HCEC 1CT (cell line): ENCODE data around the gene MYO9B.

Experiments
- DNase-seq: peaks from one replicate; pipeline ENCODE4 v3.0.0-alpha.2; 2017

Gene MYO9B

GRCh38 chr19:17219286-17219685, 143.7 kb downstream of the MYO9B start:
- DNase-seq: no peak

DNA sequence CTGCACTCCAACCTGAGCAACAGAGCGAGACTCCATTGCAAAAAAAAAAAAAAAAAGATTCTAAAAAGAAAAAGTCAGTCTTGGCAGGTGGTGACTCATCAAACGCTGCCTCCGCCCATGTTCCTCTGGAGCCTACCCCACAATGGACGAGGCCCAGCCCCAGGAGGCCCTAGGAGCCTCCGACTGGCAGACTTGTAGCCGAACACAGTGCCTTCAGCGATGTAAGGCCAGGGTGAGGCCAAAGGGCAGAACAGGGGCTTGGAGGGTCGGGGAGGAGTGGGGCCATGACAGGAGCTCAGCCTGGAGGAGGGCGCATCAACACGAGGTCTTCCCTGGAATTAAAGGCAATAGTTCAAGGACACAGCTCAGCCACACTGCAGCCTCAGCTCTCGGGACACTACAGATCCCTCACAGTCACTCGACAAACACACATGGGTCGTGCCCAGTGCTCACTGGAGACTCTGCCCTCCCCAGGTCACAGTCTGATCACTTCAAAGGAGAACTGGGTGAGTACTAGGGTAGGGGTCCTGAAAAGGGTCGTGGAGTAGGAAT, 144.7 kb downstream of the MYO9B start:
- DNase-seq: peak; percentile 71

DNA sequence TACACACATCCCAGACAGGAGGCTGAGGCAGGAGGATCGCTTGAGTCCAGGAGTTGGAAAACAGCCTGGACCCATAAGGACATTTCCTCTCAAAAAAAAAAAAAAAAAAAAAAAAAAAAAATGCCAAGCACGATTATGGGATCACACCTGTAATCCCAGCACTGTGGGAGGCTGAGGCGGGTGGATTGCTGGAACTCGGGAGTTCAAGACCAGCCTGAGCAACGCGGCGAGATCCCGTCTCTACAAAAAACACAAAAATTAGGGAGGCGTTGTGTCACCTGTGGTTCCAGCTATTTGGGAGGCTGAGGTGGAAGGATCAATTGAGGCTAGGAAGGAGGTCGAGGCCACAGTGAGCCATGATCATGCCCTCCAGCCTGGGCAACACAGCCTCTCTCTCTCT, 149.5 kb downstream of the MYO9B start:
- no peak for DNase-seq

GRCh38 chr19:17226002-17226933, 150.7 kb downstream of the MYO9B start, which contains the start of gene OCEL1:
OCEL1 (plus strand) TSS chr19:17226226; CDS start chr19:17226248, 22 bp downstream.
- DNase-seq: peak; percentile 98

- no peak for DNase-seq
These were observed 152.3 kb downstream of the MYO9B start for GRCh38 chr19:17227798-17228367.

- DNase-seq: no peak
These were observed 154.3 kb downstream of the MYO9B start for GRCh38 chr19:17229890-17230289.

DNA sequence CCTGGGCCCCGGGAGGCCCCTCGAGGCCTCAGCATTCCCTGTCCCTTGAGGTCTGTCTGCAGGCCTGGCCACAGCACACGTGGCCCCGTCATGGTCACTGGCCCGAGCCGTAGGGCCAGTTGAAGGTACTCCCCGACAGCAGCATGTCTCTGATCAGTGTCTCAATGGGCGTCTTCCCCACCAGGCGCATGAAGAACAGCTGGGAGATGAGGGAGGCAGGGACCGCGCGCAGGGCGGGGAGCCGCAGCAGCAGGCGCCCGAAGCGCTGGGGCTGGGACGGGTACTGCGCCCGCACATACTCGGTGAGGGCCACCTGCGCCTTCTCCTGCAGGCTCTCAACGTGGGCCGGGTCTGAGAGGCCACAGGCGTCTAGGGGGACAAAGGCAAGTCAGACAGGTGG, 156.7 kb downstream of the MYO9B start:
- no peak for DNase-seq

GRCh38 chr19:17234911-17235299, 159.3 kb downstream of the MYO9B start:
- DNase-seq: peak; percentile 36

DNA sequence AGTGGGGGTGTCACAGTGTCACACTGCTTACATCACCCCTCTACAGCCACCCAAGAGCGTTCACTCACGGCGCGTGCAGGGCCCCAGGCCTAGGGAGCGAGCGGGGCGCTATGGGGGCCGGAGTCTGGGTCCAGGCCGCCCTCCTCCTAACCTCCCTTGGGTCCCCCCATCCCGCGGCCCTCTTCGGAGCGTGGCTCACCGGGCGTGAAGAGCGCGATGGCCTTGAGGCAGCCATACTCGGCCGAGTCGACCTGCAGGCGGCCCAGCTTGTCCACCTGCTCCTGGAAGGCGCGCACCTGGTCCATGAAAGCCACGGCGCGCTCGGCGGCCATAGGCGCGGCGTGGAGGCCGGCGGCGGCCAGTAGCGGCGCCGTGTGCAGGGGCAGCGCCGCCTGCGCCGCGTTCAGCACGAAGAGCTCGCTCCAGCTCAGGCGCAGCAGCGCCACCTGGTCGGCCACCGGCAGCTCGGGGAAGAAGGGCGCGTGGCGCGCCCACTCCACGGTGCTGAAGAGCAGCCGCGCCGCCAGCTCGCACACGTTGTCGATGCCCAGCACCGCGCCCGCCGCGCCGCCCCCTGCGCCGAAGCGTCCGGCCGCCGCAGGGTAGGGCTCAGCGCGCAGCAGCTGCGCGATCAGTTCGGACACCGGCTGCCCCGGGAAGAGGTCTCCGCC, 159.9 kb downstream of the MYO9B start:
- DNase-seq: peak; percentile 68

DNA sequence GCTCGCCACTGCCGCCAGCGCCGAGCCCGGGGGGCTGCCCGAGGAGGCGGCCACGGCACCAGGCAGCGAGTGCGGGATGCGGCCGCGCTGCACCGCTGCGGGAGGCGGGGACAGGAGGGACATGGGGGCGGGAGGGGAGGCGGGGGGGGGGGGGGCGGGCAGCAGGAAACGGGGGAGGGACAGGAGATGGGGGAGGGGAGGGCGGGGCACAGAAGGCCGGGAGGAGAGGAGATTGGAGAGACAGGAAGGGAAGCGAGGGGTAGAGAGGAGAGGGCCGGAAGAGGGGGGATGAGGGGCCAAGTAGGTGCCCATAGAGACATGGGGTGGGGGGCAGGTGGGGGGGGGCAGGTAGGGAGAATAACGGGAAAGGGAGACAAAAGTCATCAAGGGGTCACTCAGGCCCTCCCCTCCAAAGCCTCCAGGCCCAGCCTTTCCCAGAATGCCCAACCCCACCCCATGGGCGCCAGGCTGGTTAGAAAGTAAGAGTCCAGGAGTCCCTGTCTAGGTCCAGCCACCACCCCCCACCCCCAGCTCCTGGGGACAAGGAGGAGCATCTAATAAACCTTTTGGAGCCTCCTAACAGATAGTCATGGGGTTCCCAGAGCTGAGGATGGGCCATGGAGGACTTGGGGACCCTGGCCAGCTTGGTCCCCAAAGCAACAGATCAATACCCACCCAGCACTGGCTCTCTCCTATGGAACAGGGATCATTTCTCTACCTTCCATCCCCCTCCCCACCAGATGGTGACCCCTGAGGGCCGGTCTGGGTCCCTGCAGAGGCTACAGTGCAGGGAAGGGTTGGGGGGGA, 160.6 kb downstream of the MYO9B start:
- peak; percentile 33 for DNase-seq

- DNase-seq: no peak
These were observed 161.4 kb downstream of the MYO9B start for GRCh38 chr19:17236811-17237543.

GRCh38 chr19:17237747-17238706, 162.4 kb downstream of the MYO9B start:
- no peak for DNase-seq

DNA sequence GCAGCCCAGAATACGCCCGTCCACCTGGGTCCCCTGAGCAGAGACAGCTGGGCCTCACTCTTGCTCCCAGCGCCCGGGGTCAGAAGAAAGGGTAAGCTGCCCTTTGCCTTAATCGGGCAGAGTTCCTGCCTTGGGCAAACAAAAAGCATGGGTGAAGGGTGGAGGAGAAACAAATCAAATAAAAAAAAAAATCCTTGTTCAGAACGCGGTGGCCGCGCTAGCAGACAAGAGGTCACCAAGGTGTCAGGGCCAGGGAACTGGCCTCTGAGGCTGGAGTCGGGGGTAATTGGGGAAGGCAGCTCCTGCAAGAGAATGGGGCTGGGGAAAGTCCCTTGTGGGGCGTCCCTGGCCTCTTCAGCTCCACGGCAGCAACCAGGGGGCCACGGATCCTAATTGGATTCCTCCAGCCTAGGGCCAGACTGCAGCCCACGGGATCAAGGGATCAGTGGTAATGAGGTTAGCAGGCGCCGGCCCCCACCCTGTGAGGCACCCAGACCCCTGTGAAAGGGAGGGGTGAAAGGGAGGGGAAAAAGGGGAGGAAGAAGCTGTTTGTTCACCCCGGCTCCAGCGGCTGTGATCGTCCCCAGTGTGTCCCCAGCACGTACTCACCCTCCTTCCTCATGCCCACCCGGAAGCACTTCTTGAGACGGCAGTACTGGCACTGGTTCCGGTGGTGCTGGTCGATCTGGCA, 164.6 kb downstream of the MYO9B start:
- DNase-seq: no peak

GRCh38 chr19:17240826-17241399, 165.3 kb downstream of the MYO9B start:
- no peak for DNase-seq

DNA sequence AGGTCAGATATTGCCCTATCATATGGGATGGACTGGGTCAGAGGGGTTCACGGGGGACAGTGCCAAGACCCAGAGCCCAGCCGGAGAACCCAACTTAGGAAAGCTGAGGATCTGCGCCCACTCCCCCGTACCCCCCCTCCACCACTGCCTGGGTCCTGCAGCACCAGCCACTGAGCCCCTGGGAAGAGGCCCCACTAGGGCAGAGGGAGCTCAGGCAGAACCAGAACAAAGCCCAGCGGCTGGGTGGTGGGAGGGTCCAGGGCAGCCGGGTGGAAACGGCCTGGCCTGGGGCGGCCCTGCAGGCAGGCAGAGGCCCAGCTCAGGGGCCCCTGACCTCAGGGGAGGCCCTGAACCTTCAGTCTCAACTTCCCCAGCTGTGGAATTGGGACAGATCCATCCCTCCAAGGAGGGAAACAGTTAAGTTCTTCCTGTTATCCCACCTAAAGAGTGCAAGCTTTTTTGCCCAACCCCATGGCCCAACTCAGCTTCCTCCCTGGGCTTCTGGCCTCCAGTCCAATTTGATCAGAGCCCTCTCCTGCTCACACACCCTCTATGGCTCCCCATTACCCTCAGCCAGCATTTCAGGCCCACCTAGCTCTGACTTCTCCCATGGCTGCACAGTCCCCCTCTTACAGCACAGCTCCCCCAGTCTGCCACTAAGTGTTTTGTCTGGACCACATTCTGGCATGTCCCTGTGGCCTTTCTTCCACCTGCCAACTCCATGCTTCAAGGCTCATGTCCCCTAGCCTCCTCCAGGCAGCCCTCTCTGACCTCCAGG, 167.0 kb downstream of the MYO9B start:
- DNase-seq: no peak

DNA sequence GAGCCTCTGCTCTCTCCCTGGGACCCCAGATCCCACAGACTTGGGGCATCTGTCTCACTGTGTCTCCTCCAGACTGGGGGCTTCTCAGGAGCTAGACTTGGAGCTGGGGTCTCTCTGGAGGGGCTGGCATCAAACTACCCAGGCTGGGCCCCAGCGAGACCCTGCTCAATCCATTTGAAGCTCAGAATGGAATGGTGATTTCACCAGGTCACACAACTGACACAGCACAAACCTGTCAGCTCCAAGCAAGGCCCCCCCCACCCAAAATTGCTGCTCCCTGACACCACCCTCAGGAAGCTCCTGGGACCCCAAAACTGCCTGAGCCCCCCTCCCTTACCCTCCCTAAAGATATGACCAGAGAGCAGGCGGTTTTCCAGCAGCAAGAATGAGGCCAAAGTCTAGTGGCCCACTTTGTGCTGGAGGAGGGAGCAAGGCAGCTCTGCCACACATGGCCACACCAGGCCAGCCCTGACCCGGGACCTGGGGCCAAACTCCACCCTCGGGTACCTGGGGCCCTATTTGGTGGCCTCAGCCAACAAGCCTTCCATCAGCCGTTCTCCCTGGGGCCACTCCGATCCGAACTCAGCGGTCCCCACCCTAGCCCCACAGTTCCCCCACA, 167.7 kb downstream of the MYO9B start:
- no peak for DNase-seq

DNA sequence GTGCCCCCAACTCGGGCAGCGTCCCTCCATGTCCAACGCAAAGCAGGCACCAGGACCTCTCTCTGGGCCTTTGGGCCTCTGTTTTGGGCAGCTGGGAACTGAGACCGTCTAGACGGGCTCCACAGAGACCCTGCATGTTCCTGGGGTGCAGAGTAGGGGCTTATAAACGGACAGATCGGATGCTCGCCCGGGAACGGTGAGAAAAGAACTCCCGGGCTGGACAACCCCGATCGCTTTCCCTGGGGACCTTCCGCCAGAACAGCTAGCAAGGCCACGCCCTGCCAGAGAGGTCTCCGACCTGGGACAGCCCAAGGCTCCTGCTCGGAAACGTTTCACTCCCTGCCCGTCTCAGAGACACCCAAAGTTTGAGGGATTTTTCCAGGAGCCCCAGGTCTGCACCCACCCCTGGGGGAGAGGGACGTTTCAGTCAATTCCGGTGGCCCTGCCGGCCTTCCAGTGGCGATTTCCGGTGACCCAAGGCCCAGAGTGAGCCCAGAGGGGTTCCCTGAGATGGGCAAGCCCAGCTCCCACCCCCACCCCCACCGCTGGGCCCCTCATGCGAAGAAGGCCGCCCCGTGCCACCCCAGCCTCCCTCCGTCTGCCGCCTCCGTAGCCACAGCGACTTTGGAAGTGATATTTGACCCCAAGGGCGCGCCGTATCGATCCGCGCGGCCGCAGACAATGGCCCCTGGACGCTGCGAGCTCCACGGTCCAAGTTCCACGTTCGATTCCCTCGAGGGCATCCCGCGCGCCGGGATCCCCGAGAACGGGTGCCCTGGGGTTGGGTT, 168.4 kb downstream of the MYO9B start:
- DNase-seq: peak; percentile 32
